GM12878 (cell line): ENCODE data around the gene TLE3. TPM values are rescaled to one million over a fixed set of nuclear protein-coding genes. Genes with fewer than 3 reads are reported as not detected.
A peak's percentile ranks its signal among the peaks of the same experiment; 100 is the strongest.

ENCODE experiments used
- EED ChIP-seq: sonication (generic); IDR thresholded peaks from 2 replicates; pipeline ENCODE4 v1.6.1; 2016; ENCODE audit warnings: antibody characterized with exemption, low read depth
- GATAD2B ChIP-seq: fragments of 450-650 bp; conservative IDR thresholded peaks from 2 replicates; pipeline ENCODE4 v1.6.1; 2017; ENCODE audit warnings: low read depth, mild to moderate bottlenecking, moderate library complexity
- HDAC2 ChIP-seq: fragments of 200-600 bp; sonication (generic); IDR thresholded peaks from 2 replicates; pipeline ENCODE4 v1.6.1; 2017
- NKRF ChIP-seq: fragments of 450-650 bp; conservative IDR thresholded peaks from 2 replicates; pipeline ENCODE4 v1.6.1; 2017; ENCODE audit warnings: mild to moderate bottlenecking, moderate library complexity
- SMARCA5 ChIP-seq: fragments of 450-650 bp; IDR thresholded peaks from 2 replicates; pipeline ENCODE4 v1.6.1; 2017; ENCODE audit warnings: mild to moderate bottlenecking
- ZBTB40 ChIP-seq: fragments of 450-650 bp; IDR thresholded peaks from 2 replicates; pipeline ENCODE4 v1.6.1; 2016; ENCODE audit warnings: mild to moderate bottlenecking, moderate library complexity, borderline replicate concordance
- ZNF274 ChIP-seq: IDR thresholded peaks from one replicate; pipeline ENCODE4 v1.8.0; 2011; ENCODE audit not compliant: insufficient read length, insufficient read depth
- polyA plus RNA-seq, 11 experiments: library from polyadenylated mRNA; depleted of rRNA in 4 of 11; unstranded in 6 of 11; stranded (reverse) in 5 of 11; fragments of >200 nt; fragmentation: Nextera tagmentation in 4 of 11; fragmentation: Illumina TruSeq in 1 of 11; extraction: Ambion mirVana in 4 of 11; extraction: Trizol in 1 of 11; gene quantifications; 1 replicate in 1 of 11; 2 replicates in 10 of 11; pipeline versions ENCODE4 v1.2.1 to v1.2.3, GENCODE V29; 2011 to 2016; ENCODE audit warnings: inconsistent platforms in 2 of 11, missing spikeins in 2 of 11, low read depth in 1 of 11
- total RNA-seq, 4 experiments: library from RNA; depleted of rRNA in 3 of 4; stranded (reverse); fragments of >200 nt in 3 of 4; fragmentation: Illumina TruSeq in 1 of 4; extraction: Trizol in 1 of 4; gene quantifications; 2 replicates each; pipeline versions ENCODE4 v1.2.1 to v1.2.3, GENCODE V29; 2013 to 2021

Gene TLE3
- total and polyA plus RNA-seq, 10 of the 15 experiments (the other 5 are each of a cell fraction or from before 2014, with no cell fraction given): 1.2 to 65.5 (median 9.7) TPM

GRCh38 chr15:70097063-70097320 lies 725 bp downstream of the TLE3 start (continued):
- TF ChIP-seq SMARCA5 (peak; percentile 61; the same call in 1 of the 2 replicates), ZNF274 (no peak), EED (no peak), HDAC2 (no peak), GATAD2B (peak; percentile 49), NKRF (0 out of 2 replicates have a peak, but pooled peaks have one; percentile 3), ZBTB40 (no peak)
- TF ChIP-seq, all 136 proteins: peak for 8
